Hematopoietic multipotent progenitor cell treated with erythropoietin and hydrocortisone succinate and interleukin-3 and kit ligand, for 8 days (in vitro differentiated cells): ENCODE measurements around the gene TPSAB1.
A peak's percentile ranks its signal among the peaks of the same experiment; 100 is the strongest.

Experiments used
- DNase-seq: peaks from one replicate; pipeline ENCODE4 v3.0.0-alpha.2; 2015

Gene TPSAB1

GRCh38 chr16:1211451-1212268, 28.8 kb upstream of the TPSAB1 start:
- no peak for DNase-seq

- DNase-seq: no peak
Observed at GRCh38 chr16:1212616-1213194, 27.8 kb upstream of the TPSAB1 start.

GRCh38 chr16:1213231-1213630, 27.3 kb upstream of the TPSAB1 start:
- DNase-seq: no peak

- no peak for DNase-seq
Observed at GRCh38 chr16:1213796-1214372, 26.6 kb upstream of the TPSAB1 start.

- DNase-seq: no peak
Observed at GRCh38 chr16:1214719-1215118, 25.8 kb upstream of the TPSAB1 start.

- no peak for DNase-seq
Observed at GRCh38 chr16:1215574-1216295, 24.8 kb upstream of the TPSAB1 start.

- no peak for DNase-seq
Observed at GRCh38 chr16:1216296-1216619, 24.2 kb upstream of the TPSAB1 start.

GRCh38 chr16:1216681-1217400, 23.7 kb upstream of the TPSAB1 start:
- no peak for DNase-seq

GRCh38 chr16:1217526-1217925, 23.0 kb upstream of the TPSAB1 start:
- DNase-seq: no peak

GRCh38 chr16:1218061-1218929, 22.2 kb upstream of the TPSAB1 start:
- no peak for DNase-seq

- no peak for DNase-seq
Observed at GRCh38 chr16:1218930-1219611, 21.4 kb upstream of the TPSAB1 start.

GRCh38 chr16:1220098-1220728, 20.3 kb upstream of the TPSAB1 start:
- DNase-seq: no peak

GRCh38 chr16:1220841-1221627, 19.5 kb upstream of the TPSAB1 start:
- no peak for DNase-seq

- DNase-seq: peak; percentile 63
Observed at GRCh38 chr16:1221628-1222552, 18.6 kb upstream of the TPSAB1 start.

- DNase-seq: no peak
Observed at GRCh38 chr16:1222553-1223354, 17.8 kb upstream of the TPSAB1 start.

GRCh38 chr16:1223355-1224214, 16.9 kb upstream of the TPSAB1 start:
- peak; percentile 14 for DNase-seq

GRCh38 chr16:1224558-1224957, 15.9 kb upstream of the TPSAB1 start:
- DNase-seq: no peak
